IMR-90 (cell line): Measurements from ENCODE around the gene SIPA1L3. TPM values are rescaled to one million over a fixed set of nuclear protein-coding genes. Genes with fewer than 3 reads are reported as not detected.

Experiments
- ATAC-seq: fragments of 200-7000 bp; cut with Tn5 transposase; 2 replicates; pipeline ENCODE4 v1.9.1; 2020; ENCODE audit warnings: low read depth, mild to moderate bottlenecking, moderate library complexity
- BruUV-seq: library from RNA; stranded (reverse); fragments of 400-500 nt; replicated peaks from 2 replicates; lab custom pipeline; 2021; lab: Mats Ljungman, UMichigan
- CTCF ChIA-PET: fragments of 300-600 bp; formaldehyde crosslinking; extraction: SDS; loops from one replicate; lab custom pipeline; 2021; ENCODE audit warnings: antibody characterized with exemption; lab: Yijun Ruan, JAX
- POLR2A ChIA-PET: fragments of 300-600 bp; sonication (Branson Sonifier 250); formaldehyde crosslinking; loops from one replicate; lab custom pipeline; 2022; ENCODE audit warnings: antibody characterized with exemption; ENCODE audit not compliant: unreplicated experiment; lab: Charles Lee
- DNase-seq: peaks from one replicate; pipeline ENCODE4 v3.0.0; 2013
- H2AFZ ChIP-seq: replicated peaks from 2 replicates; pipeline ENCODE3; 2013; ENCODE audit warnings: low read length, mild to moderate bottlenecking; ENCODE audit not compliant: poor library complexity
- H2AK5ac ChIP-seq: 2 replicates; pipeline ENCODE4 v1.6.1; 2013; ENCODE audit warnings: low read depth, low read length, inconsistent platforms
- H2AK9ac ChIP-seq: replicated peaks from 2 replicates; pipeline ENCODE3; 2013; ENCODE audit warnings: mild to moderate bottlenecking, low read depth, low read length, moderate library complexity; ENCODE audit not compliant: poor library complexity
- H2BK120ac ChIP-seq: 2 replicates; pipeline ENCODE4 v1.6.1; 2013; ENCODE audit warnings: low read depth, low read length, inconsistent platforms
- H2BK15ac ChIP-seq: 3 replicates; pipeline ENCODE4 v1.6.1; 2013; ENCODE audit warnings: low read depth, low read length, inconsistent platforms
- H2BK20ac ChIP-seq: 2 replicates; pipeline ENCODE4 v1.6.1; 2013; ENCODE audit warnings: low read depth, mild to moderate bottlenecking, inconsistent platforms, low read length, moderate library complexity
- H2BK5ac ChIP-seq: 2 replicates; pipeline ENCODE4 v1.6.1; 2013; ENCODE audit warnings: mild to moderate bottlenecking, low read depth, low read length, inconsistent platforms; ENCODE audit not compliant: poor library complexity, severe bottlenecking
- H3K14ac ChIP-seq: replicated peaks from 2 replicates; pipeline ENCODE4 v1.6.1; 2013; ENCODE audit warnings: low read depth, low read length, inconsistent platforms
- H3K18ac ChIP-seq: 2 replicates; pipeline ENCODE4 v1.6.1; 2013; ENCODE audit warnings: low read depth, low read length, control low read depth
- H3K23ac ChIP-seq: 2 replicates; pipeline ENCODE4 v1.6.1; 2013; ENCODE audit warnings: low read depth, low read length, inconsistent platforms
- H3K27ac ChIP-seq: 2 replicates; pipeline ENCODE4 v1.5.1; 2013; ENCODE audit warnings: mild to moderate bottlenecking, control low read depth, low read length; ENCODE audit not compliant: insufficient read depth
- H3K27me3 ChIP-seq: 2 replicates; pipeline ENCODE4 v1.6.1; 2013; ENCODE audit warnings: low read length; ENCODE audit not compliant: control insufficient read depth, insufficient read depth
- H3K36me3 ChIP-seq: 2 replicates; pipeline ENCODE4 v1.6.1; 2013; ENCODE audit warnings: low read length, mixed read lengths; ENCODE audit not compliant: control insufficient read depth, insufficient read depth
- H3K4ac ChIP-seq: 2 replicates; pipeline ENCODE4 v1.6.1; 2013; ENCODE audit warnings: low read depth, low read length, inconsistent platforms
- H3K4me1 ChIP-seq: 2 replicates; pipeline ENCODE4 v1.6.1; 2013; ENCODE audit warnings: low read length, mixed read lengths; ENCODE audit not compliant: control insufficient read depth, insufficient read depth
- H3K4me2 ChIP-seq: 2 replicates; pipeline ENCODE4 v1.6.1; 2013; ENCODE audit warnings: low read depth, mild to moderate bottlenecking, control low read depth, low read length, moderate library complexity
- H3K4me3 ChIP-seq: 2 replicates; pipeline ENCODE4 v1.5.1; 2013; ENCODE audit warnings: low read depth, mild to moderate bottlenecking, control low read depth, low read length, moderate library complexity; ENCODE audit not compliant: insufficient read depth
- H3K56ac ChIP-seq: 2 replicates; pipeline ENCODE4 v1.6.1; 2013; ENCODE audit warnings: low read length, inconsistent platforms; ENCODE audit not compliant: insufficient read depth; ENCODE audit errors: extremely low read depth
- H3K79me1 ChIP-seq, 2 experiments: 2 replicates each; pipeline ENCODE4 v1.6.1; 2013; ENCODE audit warnings: low read length in 2 of 2, inconsistent platforms in 1 of 2, low read depth in 1 of 2
- H3K9ac ChIP-seq: 2 replicates; pipeline ENCODE4 v1.6.1; 2013; ENCODE audit warnings: low read depth, low read length, control low read depth
- H3K9me1 ChIP-seq: 2 replicates; pipeline ENCODE4 v1.6.1; 2013; ENCODE audit warnings: low read length, inconsistent platforms; ENCODE audit not compliant: insufficient read depth
- H3K9me3 ChIP-seq: 2 replicates; pipeline ENCODE4 v1.6.1; 2013; ENCODE audit warnings: low read length; ENCODE audit not compliant: control insufficient read depth, insufficient read depth
- H4K20me1 ChIP-seq: 2 replicates; pipeline ENCODE4 v1.6.1; 2013; ENCODE audit warnings: low read length, inconsistent platforms; ENCODE audit not compliant: insufficient read depth
- H4K5ac ChIP-seq: 2 replicates; pipeline ENCODE4 v1.6.1; 2013; ENCODE audit warnings: mild to moderate bottlenecking, low read depth, low read length, control low read depth
- H4K8ac ChIP-seq, 2 experiments: 2 replicates each; pipeline ENCODE4 v1.6.1; 2013; ENCODE audit warnings: low read depth in 2 of 2, low read length in 2 of 2, control low read depth in 1 of 2, inconsistent platforms in 1 of 2
- H4K91ac ChIP-seq: 2 replicates; pipeline ENCODE4 v1.6.1; 2013; ENCODE audit warnings: low read depth, low read length, inconsistent platforms; ENCODE audit not compliant: insufficient read depth
- CEBPB ChIP-seq: IDR thresholded peaks from 2 replicates; pipeline ENCODE4 v1.6.1; 2012; ENCODE audit warnings: low read depth, low read length, improper control_type of control experiment
- MAZ ChIP-seq: IDR thresholded peaks from 2 replicates; pipeline ENCODE4 v1.6.1; 2012; ENCODE audit warnings: low read depth, mild to moderate bottlenecking, low read length, improper control_type of control experiment, moderate library complexity, borderline replicate concordance
- POLR2A ChIP-seq: IDR thresholded peaks from 2 replicates; pipeline ENCODE4 v1.6.1; 2012; ENCODE audit warnings: mild to moderate bottlenecking, low read depth, low read length
- RAD21 ChIP-seq: IDR thresholded peaks from 2 replicates; pipeline ENCODE4 v1.6.1; 2012; ENCODE audit warnings: low read length, improper control_type of control experiment
- WGBS, 2 experiments: methylation state at CpG; one replicate each; pipeline versions ENCODE4 v1.1.5 to v1.1.7; 2013; ENCODE audit warnings: missing lambda C conversion rate in 2 of 2; ENCODE audit not compliant: insufficient read length in 1 of 2; ENCODE audit errors: extremely low coverage in 2 of 2; 5-methylcytosine and 5-hydroxymethylcytosine counted together
- dilution Hi-C: fragments of 300-500 bp; cut with HindIII; formaldehyde crosslinking; loops from one replicate; pipeline ENCODE4 v1.14.3; 2018; ENCODE audit warnings: low sequenced_read_pairs; ENCODE audit not compliant: unreplicated experiment
- in situ Hi-C: fragments of 300-500 bp; cut with MboI; formaldehyde crosslinking; loops from 3 replicates; pipeline ENCODE4 v1.14.3; 2019; ENCODE audit warnings: low sequenced_read_pairs, inconsistent platforms, mixed read lengths
- intact Hi-C: fragments of 100-400 bp; cut with micrococcal nuclease; formaldehyde crosslinking; loops from 2 replicates; pipeline ENCODE4 v1.10.0; 2022
- polyA plus RNA-seq, 3 experiments: library from polyadenylated mRNA; depleted of rRNA; stranded (reverse); fragments of >200 nt; gene quantifications; 2 replicates each; pipeline ENCODE4 v1.2.3, GENCODE V29; 2012; ENCODE audit warnings: low replicate concordance in 1 of 3
- total RNA-seq: library from RNA; depleted of rRNA; stranded (reverse); fragments of >200 nt; gene quantifications from 2 replicates; pipeline ENCODE4 v1.2.3, GENCODE V29; 2012

Gene SIPA1L3
- total and polyA plus RNA-seq, 2 of the 4 experiments (the other 2 are of a cell fraction): 4.1 to 9.4 TPM

- no peaks in the 10 kb centered on the region for H3K27me3 ChIP-seq
- in situ Hi-C loops (no loop called here), intact Hi-C loops (no loop called here), dilution Hi-C loops (no loop called here)
- no peak overlapping the region for H4K5ac ChIP-seq
- H3K23ac ChIP-seq: no peak overlapping the region
- H2BK120ac ChIP-seq: no peak overlapping the region
- no peak overlapping the region for H3K18ac ChIP-seq
- no peak overlapping the region for H3K56ac ChIP-seq
- H2AK5ac ChIP-seq: no peak overlapping the region
- H4K8ac ChIP-seq: no peak overlapping the region
- H3K9me3 ChIP-seq: no peaks in the 10 kb centered on the region
- no peak overlapping the region for H3K4me2 ChIP-seq
- ChIA-PET POLR2A (no interaction called here), CTCF (no interaction called here)
- BruUV-seq: no TSS peak
- 0 out of 2 replicates have a peak, but pooled peaks cover 6% of the 10 kb centered on the region for H4K20me1 ChIP-seq
- H2AK9ac ChIP-seq: no peak overlapping the region
- DNase-seq (peak; percentile 58), ATAC-seq (peak; percentile 70; the same call in 1 of the 2 replicates)
- H2AFZ ChIP-seq: no peak overlapping the region
- TF ChIP-seq CEBPB (no peak), MAZ (no peak), POLR2A (no peak), RAD21 (no peak)
- peaks cover 15% of the 10 kb centered on the region for H3K36me3 ChIP-seq
- H3K27ac ChIP-seq: no peak overlapping the region
- no peak overlapping the region for H2BK15ac ChIP-seq
- no peak overlapping the region for H3K9ac ChIP-seq
- peaks cover 7% of the 10 kb centered on the region; the same call in 1 of the 2 replicates for H3K9me1 ChIP-seq
- H3K14ac ChIP-seq: no peak overlapping the region
- H2BK20ac ChIP-seq: no peak overlapping the region
- H3K4me1 ChIP-seq: no peaks in the 10 kb centered on the region
- 54% methylated on average over 3 of the region's 6 CpGs; no CpG with 5 or more reads in 1 of the 2 experiments for WGBS, 2 experiments
- H2BK5ac ChIP-seq: no peak overlapping the region
- H3K4me3 ChIP-seq: no peak overlapping the region
- H4K91ac ChIP-seq: no peak overlapping the region
- H3K79me1 ChIP-seq: peaks cover 0 to 28% of the 10 kb centered on the region in 2 experiments; a peak in 2 of 4 replicates
- H3K4ac ChIP-seq: no peak overlapping the region
Observed at GRCh38 chr19:38155453-38155852, 248.4 kb downstream of the SIPA1L3 start.
